ENCODE data around the gene MRPL48.

The MRPL48 gene

GRCh38 chr11:73801136-73801535 lies 13.5 kb downstream of the MRPL48 start:
- no peak overlapping the region for H3K27ac ChIP-seq (ENCODE audit: low read length)
- H3K4me3 ChIP-seq (ENCODE audit: low read length), result no peak overlapping the region
- H3K9me3 ChIP-seq (ENCODE audit: control insufficient read depth, low read depth, low read length), result no peaks in the 10 kb centered on the region
- no peak overlapping the region for H3K9ac ChIP-seq (ENCODE audit: low read length)
- H3K27me3 ChIP-seq (ENCODE audit: control insufficient read depth, insufficient read depth, low read length), result no peaks in the 10 kb centered on the region
- H3K36me3 ChIP-seq (ENCODE audit: control insufficient read depth, low read depth, low read length), result no peaks in the 10 kb centered on the region
- H3K4me1 ChIP-seq (ENCODE audit: control insufficient read depth, low read depth, low read length), result no peaks in the 10 kb centered on the region

GRCh38 chr11:73804712-73805111 lies 17.0 kb downstream of the MRPL48 start:
- H3K27ac ChIP-seq (ENCODE audit: low read length), result no peak overlapping the region
- no peaks in the 10 kb centered on the region for H3K27me3 ChIP-seq (ENCODE audit: control insufficient read depth, insufficient read depth, low read length)
- H3K4me3 ChIP-seq (ENCODE audit: low read length), result no peak overlapping the region
- no peak overlapping the region for H3K9ac ChIP-seq (ENCODE audit: low read length)
- no peaks in the 10 kb centered on the region for H3K4me1 ChIP-seq (ENCODE audit: control insufficient read depth, low read depth, low read length)
- no peaks in the 10 kb centered on the region for H3K36me3 ChIP-seq (ENCODE audit: control insufficient read depth, low read depth, low read length)
- no peaks in the 10 kb centered on the region for H3K9me3 ChIP-seq (ENCODE audit: control insufficient read depth, low read depth, low read length)

GRCh38 chr11:73808052-73808451 lies 20.4 kb downstream of the MRPL48 start:
- no peaks in the 10 kb centered on the region for H3K4me1 ChIP-seq (ENCODE audit: control insufficient read depth, low read depth, low read length)
- H3K36me3 ChIP-seq (ENCODE audit: control insufficient read depth, low read depth, low read length), result no peaks in the 10 kb centered on the region
- no peak overlapping the region for H3K27ac ChIP-seq (ENCODE audit: low read length)
- H3K27me3 ChIP-seq (ENCODE audit: control insufficient read depth, insufficient read depth, low read length), result no peaks in the 10 kb centered on the region
- H3K9me3 ChIP-seq (ENCODE audit: control insufficient read depth, low read depth, low read length), result no peaks in the 10 kb centered on the region
- no peak overlapping the region for H3K4me3 ChIP-seq (ENCODE audit: low read length)
- no peak overlapping the region for H3K9ac ChIP-seq (ENCODE audit: low read length)

GRCh38 chr11:73810637-73811036 lies 23.0 kb downstream of the MRPL48 start:
- H3K36me3 ChIP-seq (ENCODE audit: control insufficient read depth, low read depth, low read length), result no peaks in the 10 kb centered on the region

GRCh38 chr11:73812234-73812633 lies 24.6 kb downstream of the MRPL48 start:
- no peak overlapping the region for H3K9ac ChIP-seq (ENCODE audit: low read length)
- H3K27ac ChIP-seq (ENCODE audit: low read length), result no peak overlapping the region
- no peaks in the 10 kb centered on the region for H3K36me3 ChIP-seq (ENCODE audit: control insufficient read depth, low read depth, low read length)
- H3K9me3 ChIP-seq (ENCODE audit: control insufficient read depth, low read depth, low read length), result no peaks in the 10 kb centered on the region
- no peak overlapping the region for H3K4me3 ChIP-seq (ENCODE audit: low read length)
- H3K27me3 ChIP-seq (ENCODE audit: control insufficient read depth, insufficient read depth, low read length), result no peaks in the 10 kb centered on the region
- H3K4me1 ChIP-seq (ENCODE audit: control insufficient read depth, low read depth, low read length), result no peaks in the 10 kb centered on the region

More at GRCh38 chr11:73810637-73811036, 23.0 kb downstream of the MRPL48 start:
- H3K9ac ChIP-seq (ENCODE audit: low read length), result no peak overlapping the region
- no peaks in the 10 kb centered on the region for H3K9me3 ChIP-seq (ENCODE audit: control insufficient read depth, low read depth, low read length)
- H3K4me3 ChIP-seq (ENCODE audit: low read length), result no peak overlapping the region
- no peaks in the 10 kb centered on the region for H3K27me3 ChIP-seq (ENCODE audit: control insufficient read depth, insufficient read depth, low read length)
- H3K4me1 ChIP-seq (ENCODE audit: control insufficient read depth, low read depth, low read length), result no peaks in the 10 kb centered on the region
- no peak overlapping the region for H3K27ac ChIP-seq (ENCODE audit: low read length)

GRCh38 chr11:73814812-73815211 lies 27.1 kb downstream of the MRPL48 start:
- Histone ChIP-seq H3K4me1 (ENCODE audit: control insufficient read depth, low read depth, low read length) (peaks cover 17% of the 10 kb centered on the region), H3K27me3 (ENCODE audit: control insufficient read depth, insufficient read depth, low read length) (no peaks in the 10 kb centered on the region), H3K36me3 (ENCODE audit: control insufficient read depth, low read depth, low read length) (no peaks in the 10 kb centered on the region), H3K4me3 (ENCODE audit: low read length) (no peak overlapping the region), H3K9ac (ENCODE audit: low read length) (no peak overlapping the region), H3K9me3 (ENCODE audit: control insufficient read depth, low read depth, low read length) (no peaks in the 10 kb centered on the region), H3K27ac (ENCODE audit: low read length) (no peak overlapping the region)

- H3K4me1 ChIP-seq (ENCODE audit: control insufficient read depth, low read depth, low read length), result peaks cover 17% of the 10 kb centered on the region
- no peak overlapping the region for H3K27ac ChIP-seq (ENCODE audit: low read length)
- H3K4me3 ChIP-seq (ENCODE audit: low read length), result no peak overlapping the region
- no peak overlapping the region for H3K9ac ChIP-seq (ENCODE audit: low read length)
- no peaks in the 10 kb centered on the region for H3K36me3 ChIP-seq (ENCODE audit: control insufficient read depth, low read depth, low read length)
- no peaks in the 10 kb centered on the region for H3K27me3 ChIP-seq (ENCODE audit: control insufficient read depth, insufficient read depth, low read length)
- H3K9me3 ChIP-seq (ENCODE audit: control insufficient read depth, low read depth, low read length), result no peaks in the 10 kb centered on the region
These were observed 31.2 kb downstream of the MRPL48 start for GRCh38 chr11:73818846-73819245.

GRCh38 chr11:73830261-73830660 lies 42.6 kb downstream of the MRPL48 start:
- no peaks in the 10 kb centered on the region for H3K4me1 ChIP-seq (ENCODE audit: control insufficient read depth, low read depth, low read length)

GRCh38 chr11:73833067-73833466 lies 45.4 kb downstream of the MRPL48 start:
- Histone ChIP-seq H3K27me3 (ENCODE audit: control insufficient read depth, insufficient read depth, low read length) (no peaks in the 10 kb centered on the region), H3K4me3 (ENCODE audit: low read length) (no peak overlapping the region), H3K9ac (ENCODE audit: low read length) (no peak overlapping the region), H3K4me1 (ENCODE audit: control insufficient read depth, low read depth, low read length) (no peaks in the 10 kb centered on the region), H3K9me3 (ENCODE audit: control insufficient read depth, low read depth, low read length) (no peaks in the 10 kb centered on the region), H3K27ac (ENCODE audit: low read length) (no peak overlapping the region), H3K36me3 (ENCODE audit: control insufficient read depth, low read depth, low read length) (no peaks in the 10 kb centered on the region)

More at GRCh38 chr11:73830261-73830660, 42.6 kb downstream of the MRPL48 start:
- Histone ChIP-seq H3K36me3 (ENCODE audit: control insufficient read depth, low read depth, low read length) (peaks cover 4% of the 10 kb centered on the region), H3K9me3 (ENCODE audit: control insufficient read depth, low read depth, low read length) (no peaks in the 10 kb centered on the region), H3K9ac (ENCODE audit: low read length) (no peak overlapping the region), H3K27me3 (ENCODE audit: control insufficient read depth, insufficient read depth, low read length) (no peaks in the 10 kb centered on the region), H3K4me3 (ENCODE audit: low read length) (no peak overlapping the region), H3K27ac (ENCODE audit: low read length) (no peak overlapping the region)

- Histone ChIP-seq H3K9ac (ENCODE audit: low read length) (no peak overlapping the region), H3K36me3 (ENCODE audit: control insufficient read depth, low read depth, low read length) (no peaks in the 10 kb centered on the region), H3K4me3 (ENCODE audit: low read length) (no peak overlapping the region), H3K27me3 (ENCODE audit: control insufficient read depth, insufficient read depth, low read length) (no peaks in the 10 kb centered on the region), H3K9me3 (ENCODE audit: control insufficient read depth, low read depth, low read length) (no peaks in the 10 kb centered on the region), H3K27ac (ENCODE audit: low read length) (no peak overlapping the region), H3K4me1 (ENCODE audit: control insufficient read depth, low read depth, low read length) (peaks cover 4% of the 10 kb centered on the region)
These were observed 50.9 kb downstream of the MRPL48 start for GRCh38 chr11:73838443-73839122.

- peaks cover 4% of the 10 kb centered on the region for H3K4me1 ChIP-seq (ENCODE audit: control insufficient read depth, low read depth, low read length)
- no peaks in the 10 kb centered on the region for H3K27me3 ChIP-seq (ENCODE audit: control insufficient read depth, insufficient read depth, low read length)
- no peaks in the 10 kb centered on the region for H3K9me3 ChIP-seq (ENCODE audit: control insufficient read depth, low read depth, low read length)
- H3K4me3 ChIP-seq (ENCODE audit: low read length), result no peak overlapping the region
- H3K27ac ChIP-seq (ENCODE audit: low read length), result no peak overlapping the region
- no peak overlapping the region for H3K9ac ChIP-seq (ENCODE audit: low read length)
- no peaks in the 10 kb centered on the region for H3K36me3 ChIP-seq (ENCODE audit: control insufficient read depth, low read depth, low read length)
These were observed 51.4 kb downstream of the MRPL48 start for GRCh38 chr11:73839123-73839457.

GRCh38 chr11:73851046-73851764 lies 63.5 kb downstream of the MRPL48 start:
- Histone ChIP-seq H3K9ac (ENCODE audit: low read length) (no peak overlapping the region), H3K27me3 (ENCODE audit: control insufficient read depth, insufficient read depth, low read length) (no peaks in the 10 kb centered on the region), H3K36me3 (ENCODE audit: control insufficient read depth, low read depth, low read length) (no peaks in the 10 kb centered on the region), H3K4me1 (ENCODE audit: control insufficient read depth, low read depth, low read length) (peaks cover 5% of the 10 kb centered on the region), H3K9me3 (ENCODE audit: control insufficient read depth, low read depth, low read length) (no peaks in the 10 kb centered on the region), H3K4me3 (ENCODE audit: low read length) (no peak overlapping the region), H3K27ac (ENCODE audit: low read length) (no peak overlapping the region)
